ENCODE results near the gene SLIT3.

SLIT3 gene

DNA sequence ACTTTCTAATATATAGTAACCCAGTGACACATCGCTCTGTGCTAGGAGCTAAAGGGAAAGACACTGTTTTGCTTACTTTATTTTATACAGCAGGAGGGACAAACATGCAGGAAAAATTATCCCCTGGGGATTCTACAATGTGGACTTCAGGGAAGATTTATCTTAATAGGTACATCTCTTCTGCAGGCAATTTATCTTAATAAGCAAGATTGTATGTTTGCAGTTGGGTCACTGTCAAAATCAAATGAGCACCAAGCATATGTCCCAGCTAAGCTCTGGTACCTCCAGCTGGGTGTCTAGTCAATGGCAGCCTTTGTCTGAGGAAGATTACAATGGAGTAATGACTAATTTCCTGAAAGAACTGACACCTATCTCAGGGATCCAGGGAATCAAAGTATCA lies 411.9 kb downstream of the SLIT3 start:
- TF ChIP-seq, protein P1, sequence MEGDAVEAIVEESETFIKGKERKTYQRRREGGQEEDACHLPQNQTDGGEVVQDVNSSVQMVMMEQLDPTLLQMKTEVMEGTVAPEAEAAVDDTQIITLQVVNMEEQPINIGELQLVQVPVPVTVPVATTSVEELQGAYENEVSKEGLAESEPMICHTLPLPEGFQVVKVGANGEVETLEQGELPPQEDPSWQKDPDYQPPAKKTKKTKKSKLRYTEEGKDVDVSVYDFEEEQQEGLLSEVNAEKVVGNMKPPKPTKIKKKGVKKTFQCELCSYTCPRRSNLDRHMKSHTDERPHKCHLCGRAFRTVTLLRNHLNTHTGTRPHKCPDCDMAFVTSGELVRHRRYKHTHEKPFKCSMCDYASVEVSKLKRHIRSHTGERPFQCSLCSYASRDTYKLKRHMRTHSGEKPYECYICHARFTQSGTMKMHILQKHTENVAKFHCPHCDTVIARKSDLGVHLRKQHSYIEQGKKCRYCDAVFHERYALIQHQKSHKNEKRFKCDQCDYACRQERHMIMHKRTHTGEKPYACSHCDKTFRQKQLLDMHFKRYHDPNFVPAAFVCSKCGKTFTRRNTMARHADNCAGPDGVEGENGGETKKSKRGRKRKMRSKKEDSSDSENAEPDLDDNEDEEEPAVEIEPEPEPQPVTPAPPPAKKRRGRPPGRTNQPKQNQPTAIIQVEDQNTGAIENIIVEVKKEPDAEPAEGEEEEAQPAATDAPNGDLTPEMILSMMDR (conservative IDR thresholded peaks at IDR 0.05) = no peak
- H3K27ac ChIP-seq = no peak overlapping the region

DNA sequence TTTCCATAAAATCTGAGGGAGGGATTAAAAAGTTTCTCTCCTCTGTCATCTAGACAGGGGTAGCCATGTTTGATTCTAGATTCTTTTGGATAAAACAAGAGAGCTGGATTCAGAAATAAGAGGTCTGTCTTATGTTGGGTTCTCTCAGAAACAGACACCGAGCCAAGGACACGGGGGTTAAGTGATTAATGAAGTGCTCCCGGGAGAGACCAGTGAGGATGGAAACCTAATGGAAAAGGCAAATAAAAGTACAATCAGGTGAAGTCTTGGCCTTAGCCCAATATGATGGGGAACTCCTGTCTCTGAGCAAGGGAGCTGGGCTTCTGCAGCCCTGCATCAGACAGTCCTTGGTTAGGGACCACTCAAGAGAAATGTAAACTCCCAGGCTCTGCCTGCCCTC lies 413.0 kb downstream of the SLIT3 start:
- TF ChIP-seq, protein P1 (conservative IDR thresholded peaks at IDR 0.05) = no peak
- no peak overlapping the region for H3K27ac ChIP-seq

DNA sequence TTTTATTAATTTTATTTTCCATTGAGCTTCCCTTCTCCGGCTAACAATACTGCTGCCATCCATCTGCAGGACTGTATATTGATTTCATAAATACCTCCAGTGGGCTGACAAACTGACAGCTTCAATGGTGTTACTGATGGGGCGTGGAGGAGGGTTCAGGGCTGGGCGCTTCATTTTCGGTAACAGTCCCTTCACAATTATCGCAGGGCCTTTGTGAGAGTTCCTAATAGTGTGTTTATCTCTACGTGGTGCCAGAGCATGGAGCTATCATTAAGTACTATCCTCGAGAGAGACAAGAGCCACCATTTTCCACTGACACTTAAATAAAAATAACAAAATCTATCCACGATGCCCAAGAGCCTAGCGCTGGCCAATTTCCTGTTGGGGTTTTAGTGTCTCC lies 414.8 kb downstream of the SLIT3 start:
- TF ChIP-seq, protein P1 (conservative IDR thresholded peaks at IDR 0.05) = no peak
- H3K27ac ChIP-seq = no peak overlapping the region

DNA sequence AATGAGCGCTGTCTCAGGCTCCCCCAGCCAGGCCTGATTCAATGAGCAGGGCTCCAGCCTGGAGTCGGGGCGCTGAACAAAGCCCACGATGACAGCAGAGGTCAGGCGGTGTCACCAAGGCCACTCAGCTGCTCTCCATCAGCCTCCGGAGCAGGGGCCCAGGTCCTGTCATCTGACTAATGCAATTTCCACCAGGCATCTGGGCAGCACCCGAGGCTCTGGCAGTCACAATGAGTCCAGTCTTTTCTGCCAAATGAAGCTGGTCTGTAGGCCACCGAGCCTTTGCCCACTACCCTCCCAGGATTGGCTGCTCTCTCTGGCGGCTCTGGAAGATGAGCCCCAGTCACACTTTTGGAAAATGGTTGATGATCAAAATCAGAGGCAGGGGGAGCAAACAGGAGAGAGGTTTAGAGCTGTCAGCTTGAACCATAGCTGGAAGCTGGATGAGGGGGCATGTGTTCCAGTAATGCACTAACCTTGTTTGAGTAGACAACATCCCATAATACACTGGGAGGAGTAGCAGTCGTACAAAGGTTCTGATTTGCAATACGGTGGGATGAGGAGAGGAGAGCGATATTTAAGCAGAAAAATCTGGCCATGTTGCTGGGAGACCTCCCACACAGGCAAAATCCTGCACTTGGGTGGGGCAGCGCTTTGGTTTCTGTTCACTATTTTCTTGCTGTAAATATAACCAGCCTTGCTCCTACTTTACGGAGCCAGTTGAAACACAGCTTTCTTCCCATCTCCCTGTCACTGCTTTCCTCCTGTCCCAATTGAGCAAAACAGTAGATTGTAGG lies 415.4 kb downstream of the SLIT3 start:
- TF ChIP-seq, protein P1 (conservative IDR thresholded peaks at IDR 0.05) = no peak
- H3K27ac ChIP-seq = no peak overlapping the region

DNA sequence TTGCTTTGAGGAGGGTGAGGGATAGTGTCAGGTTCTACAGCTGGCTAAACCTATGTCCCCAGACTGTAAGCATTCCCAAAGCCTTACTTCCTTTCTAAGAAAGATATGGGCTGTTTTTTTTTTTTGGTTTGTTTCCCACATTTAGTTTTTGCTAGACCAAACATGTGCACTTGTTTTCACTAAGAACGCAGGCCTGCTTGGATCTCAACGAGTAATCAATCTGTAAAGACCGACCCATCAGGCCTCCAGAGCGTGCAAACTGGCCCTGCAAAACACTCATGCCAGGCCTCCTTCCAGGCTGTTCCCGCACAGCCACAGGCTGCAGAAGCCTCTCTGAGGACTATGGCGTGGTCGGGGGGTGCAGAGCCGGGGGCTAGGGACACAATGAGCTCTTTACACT lies 416.9 kb downstream of the SLIT3 start:
- H3K27ac ChIP-seq = no peak overlapping the region
- TF ChIP-seq, protein P1 (conservative IDR thresholded peaks at IDR 0.05) = no peak

DNA sequence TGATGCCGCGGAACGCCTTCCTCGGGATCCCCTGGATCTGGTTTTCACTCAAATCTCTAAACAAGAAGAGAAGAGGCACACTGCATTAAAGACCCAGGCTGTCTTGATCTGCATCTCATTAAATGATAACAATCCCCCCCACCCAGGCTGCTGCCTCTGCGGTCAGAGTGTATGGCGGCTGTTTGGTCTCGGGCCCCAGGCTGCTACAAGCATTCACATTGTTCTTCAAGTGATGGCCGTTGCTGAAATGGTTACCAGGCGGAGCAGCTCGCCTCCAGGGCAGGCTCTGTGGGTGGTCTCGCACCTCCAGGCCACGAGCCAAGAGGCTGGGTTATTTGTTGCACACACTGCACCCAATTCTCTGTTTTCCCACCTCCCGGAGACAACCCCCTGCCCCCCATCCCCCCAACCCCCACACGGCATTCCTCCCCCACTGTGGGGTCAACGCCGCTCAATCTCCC lies 417.6 kb downstream of the SLIT3 start:
- H3K27ac ChIP-seq = no peak overlapping the region
- TF ChIP-seq, protein P1 (conservative IDR thresholded peaks at IDR 0.05) = no peak

DNA sequence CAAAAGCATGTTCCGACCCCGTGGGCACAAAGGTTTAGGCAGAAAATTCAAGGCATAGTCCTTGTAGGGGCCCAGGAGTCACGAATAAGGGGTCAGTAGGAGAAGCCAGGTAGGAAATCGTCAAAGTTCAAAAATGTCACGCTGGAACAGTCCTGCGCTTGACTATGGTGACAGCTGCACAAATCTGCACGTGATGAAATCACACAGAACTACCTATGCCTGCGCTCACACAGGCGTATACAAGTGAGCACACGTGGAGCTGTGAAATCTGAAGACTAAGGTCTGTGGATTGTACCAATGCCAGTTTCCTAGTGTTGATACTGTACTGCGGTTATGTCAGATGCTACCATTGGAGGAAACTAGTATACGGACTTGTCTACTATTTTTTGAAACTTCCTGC lies 418.7 kb downstream of the SLIT3 start:
- TF ChIP-seq, protein P1 (conservative IDR thresholded peaks at IDR 0.05) = no peak
- H3K27ac ChIP-seq = no peak overlapping the region

All from VCaP (cell line).